Activated B cell treated with CpG ODN at 0.5 μM for 24 hours (primary cell): ENCODE measurements around the gene MYO5B. TPM values are rescaled to one million over a fixed set of nuclear protein-coding genes. Genes with fewer than 3 reads are reported as not detected.

Source experiments
- ATAC-seq: fragments of 200-7000 bp; cut with Tn5 transposase; one replicate; pipeline ENCODE4 v1.10.0; 2021; ENCODE audit warnings: low read depth, mild to moderate bottlenecking, moderate library complexity
- CTCF ChIA-PET: fragments of 350-600 bp; sonication (Branson Sonifier 250); formaldehyde crosslinking; loops from one replicate; lab custom pipeline; 2021; ENCODE audit warnings: antibody characterized with exemption; lab: Charles Lee
- POLR2A ChIA-PET: fragments of 350-600 bp; sonication (Branson Sonifier 250); formaldehyde crosslinking; loops from one replicate; lab custom pipeline; 2021; ENCODE audit warnings: antibody characterized with exemption; lab: Charles Lee
- DNase-seq: peaks from one replicate; pipeline ENCODE4 v3.0.0; 2022
- H3K27ac Mint-ChIP-seq: one replicate; pipeline ENCODE4 v1.8.0; 2020; ENCODE audit warnings: mixed read lengths
- H3K27me3 Mint-ChIP-seq: one replicate; pipeline ENCODE4 v1.8.0; 2021; ENCODE audit warnings: mixed read lengths
- H3K36me3 Mint-ChIP-seq: one replicate; pipeline ENCODE4 v1.8.0; 2021; ENCODE audit warnings: low read depth, mixed read lengths
- H3K4me1 Mint-ChIP-seq: one replicate; pipeline ENCODE4 v1.8.0; 2021; ENCODE audit warnings: mixed read lengths
- H3K4me3 Mint-ChIP-seq: one replicate; pipeline ENCODE4 v1.8.0; 2020; ENCODE audit warnings: mild to moderate bottlenecking, mixed read lengths
- H3K9me3 Mint-ChIP-seq: one replicate; pipeline ENCODE4 v1.8.0; 2020; ENCODE audit warnings: mixed read lengths
- intact Hi-C: fragments of 100-400 bp; cut with micrococcal nuclease; formaldehyde crosslinking; loops from one replicate; pipeline ENCODE4 v1.15.1; 2024
- total RNA-seq: library from RNA; stranded (reverse); gene quantifications from 2 replicates; pipeline ENCODE4 v1.2.3, GENCODE V29; 2022
- TF ChIP-seq, protein P1 (sequence below): fragments of 200-600 bp; IDR thresholded peaks from one replicate; pipeline ENCODE4 v1.8.0; 2022; ENCODE audit warnings: antibody characterized with exemption, mild to moderate bottlenecking

MYO5B gene
- total RNA-seq, 1 donor from 2014 or later, result 0.49 TPM

DNA sequence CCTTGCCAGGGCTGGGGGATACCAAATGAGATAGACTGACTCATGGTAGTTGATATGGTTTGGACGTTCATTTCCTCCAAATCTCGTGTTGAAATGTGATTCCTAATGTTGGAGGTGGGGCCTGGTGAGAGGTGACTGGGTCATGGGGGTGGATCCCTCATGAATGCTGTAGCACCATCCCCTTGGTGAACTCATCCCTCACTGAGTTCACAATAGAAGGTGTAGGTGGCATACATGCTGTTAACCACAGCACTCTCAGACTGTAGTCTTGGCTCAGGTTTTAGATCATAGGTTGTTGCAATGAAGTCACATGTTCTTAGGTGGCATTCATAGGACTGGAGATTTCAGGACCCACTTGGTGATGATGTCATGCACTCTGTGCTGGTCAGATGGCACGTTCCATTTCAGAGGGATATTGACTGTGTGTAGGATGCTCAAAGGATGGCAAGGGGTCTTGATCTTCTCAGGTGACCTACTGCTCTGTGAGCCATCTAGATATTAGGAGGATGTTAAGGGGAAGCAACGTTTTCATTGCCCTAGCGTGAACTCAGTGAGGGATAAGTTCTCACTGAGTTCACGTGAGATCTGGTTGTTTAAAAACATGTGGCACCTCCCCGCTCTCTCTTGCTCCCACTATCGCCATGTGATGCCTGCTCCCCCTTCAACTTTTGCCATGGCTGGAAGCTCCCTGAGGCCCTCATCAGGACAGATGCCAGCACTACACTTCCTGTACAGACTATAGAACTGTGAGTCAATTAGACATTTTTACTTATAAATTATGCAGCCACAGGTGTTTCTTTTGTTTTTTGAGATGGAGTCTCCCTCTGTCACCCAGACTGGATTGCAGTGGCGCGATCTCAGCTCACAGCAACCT is 307.8 kb downstream of the MYO5B start:
- ChIA-PET POLR2A (no interaction called here), CTCF (no interaction called here)
- DNase-seq, result no peak
- Mint-ChIP-seq H3K4me1 (no peaks in the 10 kb centered on the region), H3K36me3 (no peaks in the 10 kb centered on the region), H3K9me3 (no peaks in the 10 kb centered on the region), H3K27me3 (peaks cover 12% of the 10 kb centered on the region), H3K27ac (no peak overlapping the region), H3K4me3 (no peak overlapping the region)
- intact Hi-C loops, result no loop called here
- TF ChIP-seq, protein P1, sequence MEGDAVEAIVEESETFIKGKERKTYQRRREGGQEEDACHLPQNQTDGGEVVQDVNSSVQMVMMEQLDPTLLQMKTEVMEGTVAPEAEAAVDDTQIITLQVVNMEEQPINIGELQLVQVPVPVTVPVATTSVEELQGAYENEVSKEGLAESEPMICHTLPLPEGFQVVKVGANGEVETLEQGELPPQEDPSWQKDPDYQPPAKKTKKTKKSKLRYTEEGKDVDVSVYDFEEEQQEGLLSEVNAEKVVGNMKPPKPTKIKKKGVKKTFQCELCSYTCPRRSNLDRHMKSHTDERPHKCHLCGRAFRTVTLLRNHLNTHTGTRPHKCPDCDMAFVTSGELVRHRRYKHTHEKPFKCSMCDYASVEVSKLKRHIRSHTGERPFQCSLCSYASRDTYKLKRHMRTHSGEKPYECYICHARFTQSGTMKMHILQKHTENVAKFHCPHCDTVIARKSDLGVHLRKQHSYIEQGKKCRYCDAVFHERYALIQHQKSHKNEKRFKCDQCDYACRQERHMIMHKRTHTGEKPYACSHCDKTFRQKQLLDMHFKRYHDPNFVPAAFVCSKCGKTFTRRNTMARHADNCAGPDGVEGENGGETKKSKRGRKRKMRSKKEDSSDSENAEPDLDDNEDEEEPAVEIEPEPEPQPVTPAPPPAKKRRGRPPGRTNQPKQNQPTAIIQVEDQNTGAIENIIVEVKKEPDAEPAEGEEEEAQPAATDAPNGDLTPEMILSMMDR, result no peak
- ATAC-seq, result no peak

DNA sequence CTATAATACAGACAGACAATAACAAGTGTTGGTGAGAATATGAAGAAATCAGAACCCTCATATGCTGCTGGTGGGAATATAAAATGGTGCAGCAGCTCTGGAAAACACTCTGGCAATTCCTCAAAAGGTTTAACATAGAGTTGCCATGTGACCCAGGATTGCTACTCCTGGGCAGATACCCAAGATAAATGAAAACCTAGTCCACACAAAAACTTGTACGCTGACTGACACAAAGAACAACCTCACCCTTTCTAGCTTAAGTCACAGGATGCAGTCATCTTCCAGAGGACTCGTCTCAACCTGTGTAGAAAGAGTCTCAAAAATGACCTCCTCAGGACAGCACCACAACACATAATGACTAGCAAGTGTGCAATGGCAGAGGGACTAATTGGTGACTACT is 310.0 kb downstream of the MYO5B start:
- H3K9me3 Mint-ChIP-seq, result no peaks in the 10 kb centered on the region
- TF ChIP-seq, protein P1, result no peak
- no peaks in the 10 kb centered on the region for H3K4me1 Mint-ChIP-seq
- no peak overlapping the region for H3K4me3 Mint-ChIP-seq
- H3K27ac Mint-ChIP-seq, result no peak overlapping the region
- no peak for DNase-seq
- peaks cover 9% of the 10 kb centered on the region for H3K27me3 Mint-ChIP-seq
- ATAC-seq, result no peak
- CTCF ChIA-PET, result no interaction called here
- POLR2A ChIA-PET, result no interaction called here
- H3K36me3 Mint-ChIP-seq, result no peaks in the 10 kb centered on the region
- intact Hi-C loops, result no loop called here

DNA sequence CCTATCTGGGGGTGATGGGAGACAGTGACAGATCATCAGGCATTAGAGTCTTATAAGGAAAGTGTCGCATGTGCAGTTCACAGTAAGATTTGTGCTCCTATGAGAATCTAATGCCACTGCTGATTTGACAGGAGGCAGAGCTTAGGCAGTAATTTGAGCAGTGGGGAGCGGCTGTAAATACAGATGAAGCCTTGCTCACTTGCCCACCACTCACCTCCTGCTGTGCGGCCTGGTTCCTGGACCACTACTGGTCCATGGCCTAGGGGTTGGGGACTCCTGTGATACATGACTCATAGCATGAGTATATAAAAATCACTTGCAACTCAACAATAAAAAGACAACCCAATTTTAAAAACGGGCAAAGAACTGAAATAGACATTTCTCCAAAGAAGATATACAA is 310.5 kb downstream of the MYO5B start:
- Mint-ChIP-seq H3K9me3 (no peaks in the 10 kb centered on the region), H3K4me1 (no peaks in the 10 kb centered on the region), H3K27ac (no peak overlapping the region), H3K36me3 (no peaks in the 10 kb centered on the region), H3K4me3 (no peak overlapping the region), H3K27me3 (peaks cover 9% of the 10 kb centered on the region)
- intact Hi-C loops, result no loop called here
- TF ChIP-seq, protein P1, result no peak
- CTCF ChIA-PET, result no interaction called here
- POLR2A ChIA-PET, result no interaction called here
- ATAC-seq (no peak), DNase-seq (no peak)

DNA sequence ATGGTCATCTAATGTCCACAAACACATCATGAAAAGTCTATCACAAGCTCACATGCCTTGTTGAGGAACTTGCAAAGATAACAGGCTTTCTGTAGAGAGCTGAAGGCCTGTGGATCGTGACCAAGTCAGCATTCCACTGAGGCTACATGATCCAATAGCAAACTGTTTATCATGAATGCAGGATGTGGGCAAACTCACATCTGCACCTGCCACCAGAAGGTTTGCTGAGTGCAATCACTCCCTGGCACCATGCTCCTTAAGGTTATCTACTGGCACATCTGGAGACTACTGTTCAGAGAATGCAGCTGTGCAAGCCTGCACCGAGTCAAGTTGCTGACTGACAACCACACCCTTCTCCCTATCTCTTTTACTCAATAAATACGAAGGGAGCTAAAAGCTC is 314.3 kb downstream of the MYO5B start:
- TF ChIP-seq, protein P1, result no peak
- no peak overlapping the region for H3K27ac Mint-ChIP-seq
- H3K36me3 Mint-ChIP-seq, result no peaks in the 10 kb centered on the region
- intact Hi-C loops, result no loop called here
- CTCF ChIA-PET, result no interaction called here
- POLR2A ChIA-PET, result no interaction called here
- H3K9me3 Mint-ChIP-seq, result no peaks in the 10 kb centered on the region
- no peak for ATAC-seq
- peaks cover 12% of the 10 kb centered on the region for H3K27me3 Mint-ChIP-seq
- no peak for DNase-seq
- no peaks in the 10 kb centered on the region for H3K4me1 Mint-ChIP-seq
- no peak overlapping the region for H3K4me3 Mint-ChIP-seq

DNA sequence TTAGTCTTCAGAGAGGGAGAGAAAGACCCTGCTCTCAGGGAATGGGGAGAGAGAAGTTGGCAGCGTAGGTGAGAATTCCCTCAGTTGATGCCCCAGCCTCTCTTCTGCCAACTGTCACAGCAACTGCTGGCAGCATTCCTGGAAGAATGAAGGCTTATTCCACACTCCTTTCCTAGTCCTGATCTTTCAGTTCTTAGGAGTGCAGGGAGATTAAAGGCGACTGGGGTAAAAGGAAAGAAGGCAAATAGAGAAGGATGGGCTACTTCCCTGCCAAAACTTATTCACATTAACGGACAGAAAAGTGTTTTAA is 315.7 kb downstream of the MYO5B start:
- Mint-ChIP-seq H3K27me3 (peaks cover 12% of the 10 kb centered on the region), H3K9me3 (no peaks in the 10 kb centered on the region), H3K36me3 (no peaks in the 10 kb centered on the region), H3K27ac (no peak overlapping the region), H3K4me1 (no peaks in the 10 kb centered on the region), H3K4me3 (no peak overlapping the region)
- intact Hi-C loops, result no loop called here
- ChIA-PET CTCF (no interaction called here), POLR2A (no interaction called here)
- ATAC-seq, result no peak
- TF ChIP-seq, protein P1, result no peak
- DNase-seq, result no peak
